ENCODE results near the gene PDAP1. TPM values are rescaled to one million over a fixed set of nuclear protein-coding genes. Genes with fewer than 3 reads are reported as not detected.
"Not testable (repeated sequence)": the region's sequence is repeated elsewhere in the genome, so short reads cannot be mapped to it uniquely, and the experiment has no call there.

Gene PDAP1
- total RNA-seq, 2 experiments from 2014 or later = 160 TPM

DNA sequence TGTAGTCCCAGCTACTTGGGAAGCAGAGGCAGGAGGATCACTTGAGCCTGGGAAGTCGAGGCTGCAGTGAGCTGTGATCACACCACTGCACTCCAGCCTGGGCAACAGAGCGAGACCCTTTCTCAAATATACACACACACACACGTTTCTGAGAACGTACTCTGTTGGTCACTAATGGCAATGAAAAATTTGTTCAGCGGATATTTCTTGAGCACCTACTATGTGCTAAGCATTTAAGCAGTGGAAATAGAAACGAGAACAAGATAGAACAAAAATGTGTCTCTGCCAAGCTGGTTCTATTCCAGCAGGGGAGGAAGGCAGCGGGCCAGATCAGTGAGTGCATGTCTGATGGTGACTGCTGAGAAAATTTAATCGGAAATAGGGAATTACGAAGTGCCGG is 25.2 kb downstream of the PDAP1 start:
- intact Hi-C loops (cut with micrococcal nuclease) = no loop called here
- no peak for ATAC-seq
- CTCF ChIA-PET = interaction anchor here (1.3 kb wide), 1 partner anchor 24 kb away, joined by 3 read pairs; no protein-coding TSS in a partner anchor
- Mint-ChIP-seq H3K27ac (peak overlapping the region; percentile 89), H3K27me3 (no peaks in the 10 kb centered on the region), H3K36me3 (ENCODE audit: low read depth) (peaks cover 52% of the 10 kb centered on the region), H3K4me1 (ENCODE audit: low read depth) (peaks cover 56% of the 10 kb centered on the region), H3K9me3 (no peaks in the 10 kb centered on the region), H3K4me3 (no peak overlapping the region)
- TF ChIP-seq, protein P1, sequence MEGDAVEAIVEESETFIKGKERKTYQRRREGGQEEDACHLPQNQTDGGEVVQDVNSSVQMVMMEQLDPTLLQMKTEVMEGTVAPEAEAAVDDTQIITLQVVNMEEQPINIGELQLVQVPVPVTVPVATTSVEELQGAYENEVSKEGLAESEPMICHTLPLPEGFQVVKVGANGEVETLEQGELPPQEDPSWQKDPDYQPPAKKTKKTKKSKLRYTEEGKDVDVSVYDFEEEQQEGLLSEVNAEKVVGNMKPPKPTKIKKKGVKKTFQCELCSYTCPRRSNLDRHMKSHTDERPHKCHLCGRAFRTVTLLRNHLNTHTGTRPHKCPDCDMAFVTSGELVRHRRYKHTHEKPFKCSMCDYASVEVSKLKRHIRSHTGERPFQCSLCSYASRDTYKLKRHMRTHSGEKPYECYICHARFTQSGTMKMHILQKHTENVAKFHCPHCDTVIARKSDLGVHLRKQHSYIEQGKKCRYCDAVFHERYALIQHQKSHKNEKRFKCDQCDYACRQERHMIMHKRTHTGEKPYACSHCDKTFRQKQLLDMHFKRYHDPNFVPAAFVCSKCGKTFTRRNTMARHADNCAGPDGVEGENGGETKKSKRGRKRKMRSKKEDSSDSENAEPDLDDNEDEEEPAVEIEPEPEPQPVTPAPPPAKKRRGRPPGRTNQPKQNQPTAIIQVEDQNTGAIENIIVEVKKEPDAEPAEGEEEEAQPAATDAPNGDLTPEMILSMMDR (IDR thresholded peaks at IDR 0.05) = no peak
- no peak for DNase-seq
- POLR2A ChIA-PET = interaction anchor here (1.4 to 1.5 kb wide), 2 partner anchors 9 to 25 kb away, joined by 5 to 6 read pairs; partner anchors contain the start of gene PDAP1

DNA sequence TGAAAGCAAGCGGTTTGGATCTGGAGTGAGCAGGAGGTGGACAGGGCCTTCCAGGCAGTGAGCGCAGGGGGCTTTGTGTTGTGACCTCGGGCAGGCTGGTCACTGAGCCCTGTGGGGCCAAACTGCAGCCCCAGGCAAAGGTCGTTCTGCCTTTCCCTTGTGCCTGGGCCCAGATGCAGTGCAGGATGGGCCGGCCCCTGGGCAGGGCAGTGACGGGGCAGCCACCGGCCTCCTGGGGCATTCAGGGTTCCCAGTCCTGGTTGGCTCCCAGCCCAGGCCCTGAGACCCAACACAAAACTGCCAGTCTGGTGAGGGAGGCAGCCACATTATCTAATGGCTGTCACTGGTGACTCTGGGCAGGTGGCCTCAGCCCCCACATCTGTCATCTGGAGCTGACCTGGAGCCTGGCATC is 26.7 kb downstream of the PDAP1 start:
- POLR2A ChIA-PET = interaction anchor here (0.8 to 1.5 kb wide), 2 partner anchors 11 to 13 kb away, joined by 4 to 5 read pairs; no protein-coding TSS in a partner anchor
- Mint-ChIP-seq H3K9me3 (no peaks in the 10 kb centered on the region), H3K4me3 (peak overlapping the region; percentile 75), H3K36me3 (ENCODE audit: low read depth) (peaks cover 51% of the 10 kb centered on the region), H3K27ac (peak overlapping the region; percentile 93), H3K4me1 (ENCODE audit: low read depth) (peaks cover 65% of the 10 kb centered on the region), H3K27me3 (no peaks in the 10 kb centered on the region)
- ATAC-seq (no peak), DNase-seq (no peak)
- TF ChIP-seq, protein P1 (IDR thresholded peaks at IDR 0.05) = no peak
- CTCF ChIA-PET = no interaction called here
- intact Hi-C loops (cut with micrococcal nuclease) = no loop called here

GRCh38 chr7:99380823-99381663 is 27.4 kb downstream of the PDAP1 start:
- H3K27me3 Mint-ChIP-seq = no peaks in the 10 kb centered on the region
- ChIA-PET POLR2A (interaction anchor here (0.5 to 2.8 kb wide), 8 partner anchors 8 to 119 kb away, joined by 3 to 15 read pairs (median 4); partner anchors contain the start of genes BUD31, CPSF4, PDAP1 and PTCD1), CTCF (interaction anchor here (0.7 to 1.1 kb wide), 2 partner anchors 12 to 28 kb away, joined by 3 to 4 read pairs; partner anchors contain the start of genes BUD31 and PDAP1)
- peaks cover 53% of the 10 kb centered on the region for H3K36me3 Mint-ChIP-seq (ENCODE audit: low read depth)
- H3K4me1 Mint-ChIP-seq (ENCODE audit: low read depth) = peaks cover 61% of the 10 kb centered on the region
- DNase-seq = peak; percentile 97
- H3K4me3 Mint-ChIP-seq = peak overlapping the region; percentile 75
- TF ChIP-seq, protein P1 (IDR thresholded peaks at IDR 0.05) = no peak
- peak; percentile 90 for ATAC-seq
- peak overlapping the region; percentile 93 for H3K27ac Mint-ChIP-seq
- H3K9me3 Mint-ChIP-seq = no peaks in the 10 kb centered on the region
- intact Hi-C loops (cut with micrococcal nuclease) = no loop called here

- DNase-seq (peak; percentile 58), ATAC-seq (peak; percentile 32)
- ChIA-PET POLR2A (interaction anchor here (0.5 to 2.8 kb wide), 9 partner anchors 8 to 120 kb away, joined by 3 to 15 read pairs (median 6); partner anchors contain the start of genes BUD31, CPSF4, PDAP1 and PTCD1), CTCF (interaction anchor here (0.7 to 1.8 kb wide), 3 partner anchors 12 to 28 kb away, joined by 3 to 5 read pairs (median 4); partner anchors contain the start of genes BUD31 and PDAP1)
- TF ChIP-seq, protein P1 (IDR thresholded peaks at IDR 0.05) = no peak
- Mint-ChIP-seq H3K36me3 (ENCODE audit: low read depth) (peaks cover 55% of the 10 kb centered on the region), H3K9me3 (no peaks in the 10 kb centered on the region), H3K4me1 (ENCODE audit: low read depth) (peaks cover 56% of the 10 kb centered on the region), H3K27ac (peak overlapping the region; percentile 93), H3K27me3 (no peaks in the 10 kb centered on the region), H3K4me3 (peak overlapping the region; percentile 75)
- intact Hi-C loops (cut with micrococcal nuclease) = no loop called here
Observed at GRCh38 chr7:99380032-99380822, 28.2 kb downstream of the PDAP1 start.

DNA sequence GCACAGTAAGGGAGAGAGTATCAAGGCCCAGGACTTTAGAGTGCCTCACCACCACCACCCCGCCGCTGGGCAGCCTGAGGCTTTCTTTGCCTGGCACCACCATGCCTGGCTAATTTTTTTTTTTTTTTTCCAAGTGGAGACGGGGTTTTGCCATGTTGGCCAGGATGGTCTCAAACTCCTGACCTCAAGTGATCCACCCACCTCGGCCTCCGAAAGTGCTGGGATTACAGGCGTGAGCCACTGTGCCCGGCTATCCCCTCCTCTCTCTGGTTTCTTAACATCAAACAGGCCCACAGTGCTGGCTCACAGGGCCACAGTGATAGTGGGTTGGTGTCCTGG is 28.7 kb downstream of the PDAP1 start:
- Mint-ChIP-seq H3K36me3 (ENCODE audit: low read depth) (peaks cover 55% of the 10 kb centered on the region), H3K4me1 (ENCODE audit: low read depth) (peaks cover 55% of the 10 kb centered on the region), H3K4me3 (peak overlapping the region; percentile 75), H3K27ac (peak overlapping the region; percentile 93)
- CTCF ChIA-PET = interaction anchor here (1.2 to 1.8 kb wide), 2 partner anchors 14 kb away, joined by 4 to 5 read pairs; no protein-coding TSS in a partner anchor
- intact Hi-C loops (cut with micrococcal nuclease); H3K9me3 Mint-ChIP-seq; ATAC-seq; H3K27me3 Mint-ChIP-seq: not testable (repeated sequence)
- POLR2A ChIA-PET = interaction anchor here (0.6 to 2.8 kb wide), 6 partner anchors 9 to 120 kb away, joined by 3 to 15 read pairs (median 6); partner anchors contain the start of genes BUD31, PDAP1 and ZNF394
- DNase-seq = peak; percentile 37
